ENCODE measurements around the gene CFAP61. TPM values are rescaled to one million over a fixed set of nuclear protein-coding genes. Genes with fewer than 3 reads are reported as not detected.

Gene CFAP61
- total RNA-seq, 2 donors from 2014 or later, result 0.27 TPM; not detected in 1

GRCh38 chr20:20363434-20363798 lies 311.1 kb downstream of the CFAP61 start:
- Histone ChIP-seq H3K9me3 (no peaks in the 10 kb centered on the region), H3K27ac (no peak overlapping the region), H3K4me3 (peak overlapping the region; percentile 8), H3K27me3 (replicated peaks; ENCODE audit: insufficient read depth) (peaks cover 19% of the 10 kb centered on the region), H3K4me1 (ENCODE audit: control insufficient read depth in 1 of 2, low read depth in 2 of 2) (peaks cover 5 to 15% of the 10 kb centered on the region in 2 donors), H3K36me3 (no peaks in the 10 kb centered on the region)
- TF ChIP-seq, protein P1, sequence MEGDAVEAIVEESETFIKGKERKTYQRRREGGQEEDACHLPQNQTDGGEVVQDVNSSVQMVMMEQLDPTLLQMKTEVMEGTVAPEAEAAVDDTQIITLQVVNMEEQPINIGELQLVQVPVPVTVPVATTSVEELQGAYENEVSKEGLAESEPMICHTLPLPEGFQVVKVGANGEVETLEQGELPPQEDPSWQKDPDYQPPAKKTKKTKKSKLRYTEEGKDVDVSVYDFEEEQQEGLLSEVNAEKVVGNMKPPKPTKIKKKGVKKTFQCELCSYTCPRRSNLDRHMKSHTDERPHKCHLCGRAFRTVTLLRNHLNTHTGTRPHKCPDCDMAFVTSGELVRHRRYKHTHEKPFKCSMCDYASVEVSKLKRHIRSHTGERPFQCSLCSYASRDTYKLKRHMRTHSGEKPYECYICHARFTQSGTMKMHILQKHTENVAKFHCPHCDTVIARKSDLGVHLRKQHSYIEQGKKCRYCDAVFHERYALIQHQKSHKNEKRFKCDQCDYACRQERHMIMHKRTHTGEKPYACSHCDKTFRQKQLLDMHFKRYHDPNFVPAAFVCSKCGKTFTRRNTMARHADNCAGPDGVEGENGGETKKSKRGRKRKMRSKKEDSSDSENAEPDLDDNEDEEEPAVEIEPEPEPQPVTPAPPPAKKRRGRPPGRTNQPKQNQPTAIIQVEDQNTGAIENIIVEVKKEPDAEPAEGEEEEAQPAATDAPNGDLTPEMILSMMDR (IDR thresholded peaks at IDR 0.05), result no peak
- ATAC-seq (ENCODE audit: insufficient number of reproducible peaks, low FRiP score, low read depth), result no peak
- no peak for DNase-seq (ENCODE audit: low spot score)

GRCh38 chr20:20363799-20364592 lies 311.7 kb downstream of the CFAP61 start:
- H3K4me3 ChIP-seq, result peak overlapping the region; percentile 8
- H3K4me1 ChIP-seq (ENCODE audit: control insufficient read depth in 1 of 2, low read depth in 2 of 2), result peaks cover 5 to 18% of the 10 kb centered on the region in 2 donors
- DNase-seq (ENCODE audit: low spot score) (no peak), ATAC-seq (ENCODE audit: insufficient number of reproducible peaks, low FRiP score, low read depth) (no peak)
- peaks cover 19% of the 10 kb centered on the region for H3K27me3 ChIP-seq (replicated peaks; ENCODE audit: insufficient read depth)
- H3K27ac ChIP-seq, result no peak overlapping the region
- TF ChIP-seq, protein P1 (IDR thresholded peaks at IDR 0.05), result no peak
- H3K9me3 ChIP-seq, result no peaks in the 10 kb centered on the region
- no peaks in the 10 kb centered on the region for H3K36me3 ChIP-seq

DNA sequence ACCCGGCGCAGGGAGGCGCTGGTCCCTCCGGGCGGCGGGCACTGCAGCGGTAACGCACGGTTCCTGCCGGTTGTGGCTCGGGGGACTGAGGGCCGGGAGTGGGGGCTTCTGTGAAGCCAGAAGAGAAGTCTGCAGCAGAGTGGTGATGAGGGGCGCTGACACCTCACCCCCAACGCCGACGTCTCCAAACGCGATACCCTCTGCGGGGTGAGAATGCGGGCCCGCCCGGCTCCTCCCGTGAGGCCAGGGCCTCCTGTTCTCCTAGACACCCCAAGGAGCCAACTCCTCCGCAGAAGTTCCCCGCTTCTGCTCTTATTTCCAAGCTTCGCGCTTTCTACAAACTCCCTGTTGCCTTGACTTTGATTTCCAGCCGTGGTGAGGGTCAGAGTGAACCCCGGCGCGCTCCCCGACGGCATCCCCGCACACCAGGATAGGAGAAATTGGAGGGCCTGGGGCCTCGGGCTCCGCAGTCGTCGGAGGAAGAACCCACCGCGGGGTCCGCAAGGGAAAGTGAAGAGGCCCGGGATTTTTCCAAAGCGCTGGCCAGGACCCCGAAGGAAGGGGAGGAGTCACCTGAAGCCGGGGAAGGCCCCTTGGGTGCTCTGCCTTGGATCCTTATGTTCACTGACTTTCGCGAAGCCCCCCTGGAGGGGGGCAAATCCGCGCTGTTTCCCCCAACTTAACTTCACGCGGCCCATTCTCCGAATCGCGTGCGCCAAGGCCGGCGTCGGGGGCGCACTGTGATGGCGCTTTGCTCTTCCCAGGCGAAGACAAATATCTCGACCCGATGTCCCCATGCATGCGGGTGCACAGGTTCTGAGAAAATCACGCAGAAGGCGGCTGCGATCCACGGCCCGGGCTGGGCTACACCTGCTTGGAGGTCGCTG lies 312.5 kb downstream of the CFAP61 start:
- Histone ChIP-seq H3K36me3 (no peaks in the 10 kb centered on the region), H3K4me1 (ENCODE audit: control insufficient read depth in 1 of 2, low read depth in 2 of 2) (peaks cover 5 to 25% of the 10 kb centered on the region in 2 donors), H3K9me3 (no peaks in the 10 kb centered on the region), H3K27ac (no peak overlapping the region), H3K4me3 (no peak overlapping the region), H3K27me3 (replicated peaks; ENCODE audit: insufficient read depth) (peaks cover 19% of the 10 kb centered on the region)
- no peak for ATAC-seq (ENCODE audit: insufficient number of reproducible peaks, low FRiP score, low read depth)
- TF ChIP-seq, protein P1 (IDR thresholded peaks at IDR 0.05), result no peak
- DNase-seq (ENCODE audit: low spot score), result no peak

- peaks cover 19% of the 10 kb centered on the region for H3K27me3 ChIP-seq (replicated peaks; ENCODE audit: insufficient read depth)
- no peak for ATAC-seq (ENCODE audit: insufficient number of reproducible peaks, low FRiP score, low read depth)
- peaks cover 5 to 25% of the 10 kb centered on the region in 2 donors for H3K4me1 ChIP-seq (ENCODE audit: control insufficient read depth in 1 of 2, low read depth in 2 of 2)
Observed at GRCh38 chr20:20365480-20366161, 313.3 kb downstream of the CFAP61 start.

More at GRCh38 chr20:20365480-20366161, 313.3 kb downstream of the CFAP61 start:
- no peak for DNase-seq (ENCODE audit: low spot score)
- Histone ChIP-seq H3K36me3 (no peaks in the 10 kb centered on the region), H3K4me3 (no peak overlapping the region), H3K9me3 (no peaks in the 10 kb centered on the region), H3K27ac (no peak overlapping the region)
- TF ChIP-seq, protein P1 (IDR thresholded peaks at IDR 0.05), result no peak
